ENCODE measurements around the gene MCF2L. TPM values are rescaled to one million over a fixed set of nuclear protein-coding genes. Genes with fewer than 3 reads are reported as not detected.

MCF2L gene
- total and polyA plus RNA-seq, 9 of the 15 experiments (the other 6 are each of a cell fraction or from before 2014, with no cell fraction given) = 0.05 to 0.25 (median 0.18) TPM; not detected in 5

DNA sequence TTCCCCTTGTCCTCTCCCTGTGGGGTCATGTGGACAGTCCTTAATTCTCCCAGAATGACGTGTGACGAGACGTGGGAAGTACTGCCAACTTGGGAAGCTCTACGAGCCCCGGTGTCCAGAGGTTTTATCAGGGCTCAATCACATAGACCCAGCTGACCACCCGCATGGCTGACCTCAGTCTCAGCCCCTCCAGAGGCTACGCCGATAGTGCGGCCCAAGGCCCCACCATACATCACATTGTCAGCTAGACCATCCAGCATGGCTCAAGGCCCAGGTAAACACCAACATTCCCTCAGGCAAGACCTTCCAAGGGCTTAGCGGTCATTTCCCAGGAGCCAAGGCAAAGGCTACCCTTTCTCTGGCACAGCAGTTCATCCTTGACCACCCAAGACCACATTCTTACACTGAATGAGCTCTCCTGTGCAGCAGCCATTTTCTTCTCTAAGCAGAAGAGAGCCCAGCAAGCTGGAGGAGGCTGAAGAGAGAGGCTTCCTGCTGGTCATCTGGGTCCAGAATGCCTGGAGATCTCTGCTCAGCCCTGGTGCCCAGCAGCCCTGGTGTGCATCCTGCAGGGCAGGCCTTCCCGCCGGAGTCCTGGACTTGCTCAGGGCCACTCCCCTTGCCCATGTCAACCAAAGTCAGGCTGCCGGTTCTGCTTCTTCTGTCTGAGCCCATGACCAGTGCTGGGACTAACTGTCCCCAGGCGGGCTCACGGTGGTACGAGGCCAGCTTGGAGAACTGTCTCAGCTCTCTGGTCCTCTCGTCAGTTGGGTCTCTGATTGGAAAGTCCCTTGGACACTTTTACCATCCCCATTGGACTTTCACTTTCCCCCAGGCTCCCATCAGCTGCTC lies 145.7 kb downstream of the MCF2L start:
- no peak for ATAC-seq
- ChIA-PET POLR2A (interaction anchor here (0.5 to 0.7 kb wide), 5 partner anchors 14 to 112 kb away, joined by 3 to 4 read pairs (median 3); no protein-coding TSS in a partner anchor), CTCF (ENCODE audit: low intra/inter-chr PET ratio) (no interaction called here)
- Histone ChIP-seq H3K9ac (ENCODE audit: insufficient read depth in 1 of 2, low read depth in 2 of 2, low read length in 2 of 2) (no peak overlapping the region), H3K4me3 (no peak overlapping the region), H3K27ac (ENCODE audit: extremely low read depth, low read depth, low read length) (no peak overlapping the region), H3K9me3 (replicated peaks; ENCODE audit: control insufficient read depth, insufficient read depth, low read depth, low read length) (no peaks in the 10 kb centered on the region), H3K9me1 (ENCODE audit: control insufficient read depth, insufficient read depth, low read length) (no peaks in the 10 kb centered on the region), H3K4me2 (ENCODE audit: insufficient read depth, low read length) (no peak overlapping the region), H2AFZ (ENCODE audit: low read depth, low read length) (no peak overlapping the region), H3K79me2 (ENCODE audit: control insufficient read depth, insufficient read depth, low read length) (no peaks in the 10 kb centered on the region), H3K27me3 (ENCODE audit: control insufficient read depth in 2 of 2, insufficient read depth in 2 of 2, low read length in 2 of 2) (peaks cover 2 to 54% of the 10 kb centered on the region in 2 experiments; a peak in 4 of 5 replicates), H3K36me3 (ENCODE audit: control insufficient read depth, insufficient read depth, low read length) (no peaks in the 10 kb centered on the region), H3K4me1 (replicated peaks in 1 of 2; ENCODE audit: control insufficient read depth in 2 of 2, insufficient read depth in 2 of 2, low read length in 2 of 2) (no peaks in the 10 kb centered on the region; a peak in 1 of 5 replicates), H4K20me1 (replicated peaks; ENCODE audit: control insufficient read depth, insufficient read depth, low read length) (no peaks in the 10 kb centered on the region)
- FAIRE-seq = no peak
- BruUV-seq (replicated peaks) = no TSS peak
- WGBS (ENCODE audit: insufficient coverage, low coverage, missing lambda C conversion rate) = under 1% methylated on average over 15 of the region's 17 CpGs
- in situ Hi-C loops (cut with MboI) = no loop called here
- no peak for DNase-seq (ENCODE audit: extremely low read depth in 1 of 4, low spot score in 3 of 4)
- intact Hi-C loops (cut with micrococcal nuclease) = no loop called here
- TF ChIP-seq ZNF175 (CRISPR knock-in tag; IDR thresholded peaks at IDR 0.05; ENCODE audit: low read depth) = no peak
- no peak for TF ChIP-seq ZNF239 (CRISPR knock-in tag; IDR thresholded peaks at IDR 0.05)
- TF ChIP-seq ZBTB26 (CRISPR knock-in tag; IDR thresholded peaks at IDR 0.05) = no peak
- TF ChIP-seq ZNF830 (CRISPR knock-in tag; IDR thresholded peaks at IDR 0.05) = no peak
- no peak for TF ChIP-seq TOE1 (IDR thresholded peaks at IDR 0.05; ENCODE audit: borderline replicate concordance)
- no peak for TF ChIP-seq TOE1 (CRISPR knock-in tag; IDR thresholded peaks at IDR 0.05; ENCODE audit: borderline replicate concordance, low read depth)
- TF ChIP-seq, protein P1, sequence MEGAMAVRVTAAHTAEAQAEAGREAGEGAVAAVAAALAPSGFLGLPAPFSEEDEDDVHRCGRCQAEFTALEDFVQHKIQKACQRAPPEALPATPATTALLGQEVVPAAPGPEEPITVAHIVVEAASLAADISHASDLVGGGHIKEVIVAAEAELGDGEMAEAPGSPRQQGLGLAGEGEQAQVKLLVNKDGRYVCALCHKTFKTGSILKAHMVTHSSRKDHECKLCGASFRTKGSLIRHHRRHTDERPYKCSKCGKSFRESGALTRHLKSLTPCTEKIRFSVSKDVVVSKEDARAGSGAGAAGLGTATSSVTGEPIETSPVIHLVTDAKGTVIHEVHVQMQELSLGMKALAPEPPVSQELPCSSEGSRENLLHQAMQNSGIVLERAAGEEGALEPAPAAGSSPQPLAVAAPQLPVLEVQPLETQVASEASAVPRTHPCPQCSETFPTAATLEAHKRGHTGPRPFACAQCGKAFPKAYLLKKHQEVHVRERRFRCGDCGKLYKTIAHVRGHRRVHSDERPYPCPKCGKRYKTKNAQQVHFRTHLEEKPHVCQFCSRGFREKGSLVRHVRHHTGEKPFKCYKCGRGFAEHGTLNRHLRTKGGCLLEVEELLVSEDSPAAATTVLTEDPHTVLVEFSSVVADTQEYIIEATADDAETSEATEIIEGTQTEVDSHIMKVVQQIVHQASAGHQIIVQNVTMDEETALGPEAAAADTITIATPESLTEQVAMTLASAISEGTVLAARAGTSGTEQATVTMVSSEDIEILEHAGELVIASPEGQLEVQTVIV (CRISPR knock-in tag; IDR thresholded peaks at IDR 0.05; ENCODE audit: borderline replicate concordance) = no peak
- no peak for TF ChIP-seq PPARD (CRISPR knock-in tag; IDR thresholded peaks at IDR 0.05)
- no peak for TF ChIP-seq SIRT6 (IDR thresholded peaks at IDR 0.05; ENCODE audit: low read depth, low read length)
- no peak for TF ChIP-seq NUFIP1 (IDR thresholded peaks at IDR 0.05; ENCODE audit: partially characterized antibody)
- no peak for TF ChIP-seq GATA2 (CRISPR knock-in tag; IDR thresholded peaks at IDR 0.05)
- no peak for TF ChIP-seq NCOA4 (IDR thresholded peaks at IDR 0.05; ENCODE audit: partially characterized antibody)
- TF ChIP-seq, protein P2, sequence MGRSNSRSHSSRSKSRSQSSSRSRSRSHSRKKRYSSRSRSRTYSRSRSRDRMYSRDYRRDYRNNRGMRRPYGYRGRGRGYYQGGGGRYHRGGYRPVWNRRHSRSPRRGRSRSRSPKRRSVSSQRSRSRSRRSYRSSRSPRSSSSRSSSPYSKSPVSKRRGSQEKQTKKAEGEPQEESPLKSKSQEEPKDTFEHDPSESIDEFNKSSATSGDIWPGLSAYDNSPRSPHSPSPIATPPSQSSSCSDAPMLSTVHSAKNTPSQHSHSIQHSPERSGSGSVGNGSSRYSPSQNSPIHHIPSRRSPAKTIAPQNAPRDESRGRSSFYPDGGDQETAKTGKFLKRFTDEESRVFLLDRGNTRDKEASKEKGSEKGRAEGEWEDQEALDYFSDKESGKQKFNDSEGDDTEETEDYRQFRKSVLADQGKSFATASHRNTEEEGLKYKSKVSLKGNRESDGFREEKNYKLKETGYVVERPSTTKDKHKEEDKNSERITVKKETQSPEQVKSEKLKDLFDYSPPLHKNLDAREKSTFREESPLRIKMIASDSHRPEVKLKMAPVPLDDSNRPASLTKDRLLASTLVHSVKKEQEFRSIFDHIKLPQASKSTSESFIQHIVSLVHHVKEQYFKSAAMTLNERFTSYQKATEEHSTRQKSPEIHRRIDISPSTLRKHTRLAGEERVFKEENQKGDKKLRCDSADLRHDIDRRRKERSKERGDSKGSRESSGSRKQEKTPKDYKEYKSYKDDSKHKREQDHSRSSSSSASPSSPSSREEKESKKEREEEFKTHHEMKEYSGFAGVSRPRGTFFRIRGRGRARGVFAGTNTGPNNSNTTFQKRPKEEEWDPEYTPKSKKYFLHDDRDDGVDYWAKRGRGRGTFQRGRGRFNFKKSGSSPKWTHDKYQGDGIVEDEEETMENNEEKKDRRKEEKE (IDR thresholded peaks at IDR 0.05; ENCODE audit: borderline replicate concordance in 1 of 2, control insufficient read depth in 1 of 2, low read depth in 2 of 2, low read length in 1 of 2) = no peak

All from K562 (cell line).